ENCODE data around the gene HOXD13.
A peak's percentile ranks its signal among the peaks of the same experiment; 100 is the strongest.

- TF ChIP-seq CTCF (conservative IDR thresholded peaks at IDR 0.05; ENCODE audit: low read depth in 2 of 2) (no peak), REST (IDR thresholded peaks at IDR 0.05; ENCODE audit: unreplicated experiment) (no peak), POLR2AphosphoS5 (IDR thresholded peaks at IDR 0.05; ENCODE audit: low read depth) (no peak), NANOG (IDR thresholded peaks at IDR 0.05; ENCODE audit: borderline replicate concordance) (no peak), EZH2 (IDR thresholded peaks at IDR 0.05; ENCODE audit: low read depth, unreplicated experiment) (peak; percentile 89), STAT1 (IDR thresholded peaks at IDR 0.05; ENCODE audit: unreplicated experiment) (no peak), JUNB (IDR thresholded peaks at IDR 0.05; ENCODE audit: unreplicated experiment) (no peak)
These were observed 44.1 kb downstream of the HOXD13 start for GRCh38 chr2:176136374-176137251.
